Measurements from ENCODE around the gene MUC15.

GRCh38 chr11:26575946-26576345 is 3.9 kb upstream of the MUC15 start:
- TF ChIP-seq CTCF (IDR thresholded peaks at IDR 0.05) (no peak), POLR2A (IDR thresholded peaks at IDR 0.05) (peak in 1 of 2 donors; percentile 33)

Data from thyroid gland (tissue), 4 donors.